Activated CD8-positive, alpha-beta T cell treated with anti-CD3 and anti-CD28 coated beads, Interleukin-2, amount 10 ng/mL, durations not matched to agents 7 days and 5 days (primary cell): Measurements from ENCODE around the gene ATP6V0D1. TPM values are rescaled to one million over a fixed set of nuclear protein-coding genes. Genes with fewer than 3 reads are reported as not detected.

Source experiments
- total RNA-seq, 2 experiments: library from RNA; stranded (reverse); gene quantifications; one replicate each; pipeline ENCODE4 v1.2.3, GENCODE V29; 2021

ATP6V0D1 gene
- total RNA-seq, 2 experiments from 2014 or later = 52.7 to 58.1 TPM

Other genes starting within 250 kb of the ATP6V0D1 start
- 100 to 1,000 TPM in 1 of 2 experiments, 10 to 100 TPM in 1; 93.4 to 101 TPM for gene FHOD1, start 233.7 kb downstream of the ATP6V0D1 start, total RNA-seq
- gene SLC9A5, start 232.2 kb downstream of the ATP6V0D1 start, total RNA-seq = 1 to 10 TPM; 3.1 to 4.1 TPM
- gene PLEKHG4, start 201.6 kb downstream of the ATP6V0D1 start, total RNA-seq = 10 to 100 TPM; 13.6 to 16.3 TPM
- 1 to 10 TPM in 1 of 2 experiments, under 1 TPM in 1; 0.65 to 1.1 TPM for gene KCTD19, start 154.4 kb downstream of the ATP6V0D1 start, total RNA-seq
- not detected for gene LRRC36, start 154.3 kb downstream of the ATP6V0D1 start, total RNA-seq
- not detected for gene TPPP3, start 87.7 kb downstream of the ATP6V0D1 start, total RNA-seq
- under 1 TPM in 1 of 2 experiments, not detected in 1; 0.26 TPM for gene ZDHHC1, start 64.7 kb downstream of the ATP6V0D1 start, total RNA-seq
- not detected for gene HSD11B2, start 50.0 kb downstream of the ATP6V0D1 start, total RNA-seq
- not detected for gene AGRP, start 2.4 kb upstream of the ATP6V0D1 start, total RNA-seq
- gene RIPOR1, start 47.7 kb upstream of the ATP6V0D1 start, total RNA-seq = 10 to 100 TPM; 10.6 to 13.7 TPM
- gene CTCF, start 81.4 kb upstream of the ATP6V0D1 start, total RNA-seq = 10 to 100 TPM; 77.4 to 79.8 TPM
- 100 to 1,000 TPM; 192 to 196 TPM for gene CARMIL2, start 164.0 kb upstream of the ATP6V0D1 start, total RNA-seq
- 10 to 100 TPM; 51.4 to 51.6 TPM for gene ACD, start 179.1 kb upstream of the ATP6V0D1 start, total RNA-seq
- gene PARD6A, start 179.8 kb upstream of the ATP6V0D1 start, total RNA-seq = 10 to 100 TPM; 13.2 to 14.7 TPM
- gene ENKD1, start 185.6 kb upstream of the ATP6V0D1 start, total RNA-seq = 1 to 10 TPM; 7.0 TPM
- 1 to 10 TPM; 2.3 to 2.5 TPM for gene C16orf86, start 185.7 kb upstream of the ATP6V0D1 start, total RNA-seq
- gene GFOD2, start 238.2 kb upstream of the ATP6V0D1 start, total RNA-seq = 10 to 100 TPM; 12.5 to 14.0 TPM